Effector CD4-positive, alpha-beta T cell (primary cell): ENCODE results near the gene YJEFN3.

Experiments used
- DNase-seq: peaks from one replicate; pipeline ENCODE4 v3.0.0-alpha.2; 2020

YJEFN3 gene

GRCh38 chr19:19498255-19498991 is 30.3 kb upstream of the YJEFN3 start:
- DNase-seq, result no peak

- no peak for DNase-seq
Observed at GRCh38 chr19:19499272-19499995, 29.3 kb upstream of the YJEFN3 start.

- DNase-seq, result no peak
Observed at GRCh38 chr19:19500975-19501644, 27.6 kb upstream of the YJEFN3 start.

DNA sequence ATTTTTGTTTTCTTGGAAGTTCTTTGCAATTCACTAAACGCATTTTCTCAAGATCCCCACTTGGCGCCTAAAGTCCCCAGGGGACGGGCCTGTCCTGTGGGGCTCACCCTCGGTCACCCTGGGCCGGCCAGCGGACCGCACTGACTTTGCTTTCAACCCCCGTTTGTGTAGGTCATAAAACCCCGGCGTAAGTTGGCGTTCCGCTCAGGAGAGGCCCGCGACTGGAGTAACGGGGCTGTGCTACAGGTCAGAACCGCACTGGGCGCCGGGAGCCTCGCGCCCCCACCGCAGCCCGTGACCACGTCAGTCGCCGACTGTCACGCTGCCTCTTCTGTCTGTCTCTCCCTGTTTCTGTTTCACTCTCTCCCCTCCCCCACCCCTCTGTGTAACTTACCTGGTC is 26.9 kb upstream of the YJEFN3 start:
- DNase-seq, result no peak

GRCh38 chr19:19502281-19502680 is 26.4 kb upstream of the YJEFN3 start:
- DNase-seq, result no peak

DNA sequence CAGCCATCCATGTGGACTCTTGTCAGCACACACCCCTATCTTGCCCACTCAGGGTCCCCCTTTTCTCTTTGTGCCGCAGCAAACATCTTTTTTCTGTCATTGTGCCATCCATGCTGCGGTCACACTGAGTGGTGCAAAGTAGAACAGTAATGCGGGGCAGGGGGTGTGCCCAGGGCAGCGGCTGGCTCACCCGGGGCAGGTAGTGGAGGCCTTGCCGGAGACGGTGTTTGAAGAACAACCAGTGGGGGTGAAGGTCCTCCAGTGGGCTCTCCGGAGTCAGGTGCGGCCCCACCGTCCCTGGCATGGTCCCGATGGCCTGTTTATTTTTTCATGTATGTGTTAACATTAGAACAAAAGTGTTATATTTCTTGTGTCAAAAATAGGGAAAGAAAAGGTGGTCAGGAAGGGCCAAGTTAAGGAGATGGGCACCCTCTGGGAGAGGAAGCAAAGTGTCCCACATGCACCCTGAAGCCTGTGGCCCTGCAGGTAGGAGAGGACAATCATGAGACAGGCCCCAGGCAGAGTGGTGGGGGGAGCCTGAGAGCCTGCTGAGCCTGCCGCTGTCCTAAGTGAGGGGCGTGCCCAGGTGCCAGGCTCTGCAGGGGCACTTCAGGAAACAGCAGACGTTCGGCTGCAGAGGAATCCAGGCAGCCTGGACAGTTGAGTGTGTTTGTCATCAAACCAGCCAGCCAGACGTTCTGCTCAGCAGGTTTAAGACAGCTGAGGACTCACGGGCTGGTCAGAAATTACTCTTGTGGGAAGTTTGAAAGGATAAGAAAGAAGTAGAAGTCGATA is 25.7 kb upstream of the YJEFN3 start:
- no peak for DNase-seq

GRCh38 chr19:19504754-19505668 is 23.7 kb upstream of the YJEFN3 start:
- no peak for DNase-seq

DNA sequence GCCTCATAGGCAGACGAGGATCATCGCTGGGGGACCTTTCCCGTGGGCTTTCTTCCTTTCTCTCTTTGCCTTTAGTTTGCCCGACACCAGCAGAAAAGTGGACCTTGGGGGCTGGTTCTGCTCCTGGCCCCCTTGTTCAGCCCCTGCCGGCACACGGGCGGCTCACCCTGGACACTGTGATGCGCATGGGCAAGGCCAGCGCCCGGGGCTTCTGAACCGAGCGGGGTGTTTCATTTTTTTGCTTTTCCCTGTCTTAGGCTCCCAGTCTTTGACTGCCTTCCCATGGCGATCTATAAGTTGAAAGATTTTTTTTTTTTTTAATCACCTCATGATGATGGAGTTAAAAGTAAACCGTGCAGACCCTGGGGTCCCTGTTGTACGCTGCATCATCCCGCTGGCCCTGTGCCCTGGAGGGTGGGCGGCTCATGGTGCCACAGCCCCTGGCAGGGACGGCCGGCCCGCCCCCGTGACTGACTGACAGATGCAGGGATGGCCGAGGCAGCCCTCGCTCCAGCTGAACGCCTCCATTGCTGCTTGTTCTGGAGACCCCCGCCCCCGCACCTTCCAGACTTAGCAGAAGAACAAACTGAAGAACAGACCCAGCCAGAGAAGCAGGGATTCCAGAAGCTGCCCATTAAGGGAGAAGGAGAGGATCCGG is 22.9 kb upstream of the YJEFN3 start:
- DNase-seq, result no peak

DNA sequence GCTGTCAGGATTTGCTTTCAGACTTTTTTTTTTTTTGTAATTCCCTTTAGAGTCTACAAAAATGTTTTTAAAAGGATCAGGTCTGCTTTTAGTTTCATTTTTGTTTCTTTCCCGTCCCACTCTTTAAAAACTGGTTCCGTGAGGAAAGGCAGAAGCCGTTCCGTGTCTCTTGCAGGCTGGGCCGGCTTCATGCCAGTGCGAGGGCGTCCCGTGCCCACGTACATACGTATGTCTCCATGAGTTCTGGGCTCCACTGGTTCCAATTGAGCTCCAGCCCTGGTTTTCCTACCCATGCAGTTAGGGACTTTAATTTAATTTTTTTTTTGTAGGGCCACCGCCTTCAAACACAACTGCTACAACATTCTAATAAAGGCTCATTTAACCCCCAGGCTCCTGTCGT is 22.1 kb upstream of the YJEFN3 start:
- no peak for DNase-seq

DNA sequence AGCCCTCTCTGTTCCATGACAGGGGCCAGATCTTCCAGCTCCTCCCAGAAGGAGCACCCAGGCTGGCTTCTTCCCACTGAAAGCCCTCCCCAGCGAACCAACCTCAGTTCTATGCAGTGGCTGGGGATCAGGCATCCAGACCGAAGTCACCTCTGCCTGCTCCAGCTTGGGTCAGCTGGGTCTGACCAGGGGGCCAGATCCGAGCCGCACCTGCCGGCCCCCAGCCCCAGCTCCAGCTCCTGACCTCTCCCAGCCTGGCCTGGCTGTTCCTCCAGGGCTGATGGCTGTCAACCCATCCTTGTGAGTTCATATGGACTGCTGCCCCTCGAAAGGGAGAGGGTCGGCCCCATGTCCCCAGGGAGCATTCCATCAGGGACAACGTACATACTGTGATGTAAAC is 21.4 kb upstream of the YJEFN3 start:
- no peak for DNase-seq

GRCh38 chr19:19508217-19508616 is 20.5 kb upstream of the YJEFN3 start:
- no peak for DNase-seq

GRCh38 chr19:19510432-19510831 is 18.3 kb upstream of the YJEFN3 start:
- DNase-seq, result no peak

- DNase-seq, result no peak
Observed at GRCh38 chr19:19513682-19514081, 15.0 kb upstream of the YJEFN3 start.

- no peak for DNase-seq
Observed at GRCh38 chr19:19514215-19514657, 14.5 kb upstream of the YJEFN3 start.

GRCh38 chr19:19514881-19515641 is 13.7 kb upstream of the YJEFN3 start, which contains the start of gene TSSK6:
TSS of gene TSSK6 (minus strand) at chr19:19515548. CDS start at chr19:19515427, 121 bp downstream.
- DNase-seq, result no peak

- DNase-seq, result peak; percentile 88
Observed at GRCh38 chr19:19515642-19516519, 12.8 kb upstream of the YJEFN3 start, which contains the start of gene NDUFA13. TSS of gene NDUFA13 (plus strand) at chr19:19516225. CDS start at chr19:19516239, 14 bp downstream.

DNA sequence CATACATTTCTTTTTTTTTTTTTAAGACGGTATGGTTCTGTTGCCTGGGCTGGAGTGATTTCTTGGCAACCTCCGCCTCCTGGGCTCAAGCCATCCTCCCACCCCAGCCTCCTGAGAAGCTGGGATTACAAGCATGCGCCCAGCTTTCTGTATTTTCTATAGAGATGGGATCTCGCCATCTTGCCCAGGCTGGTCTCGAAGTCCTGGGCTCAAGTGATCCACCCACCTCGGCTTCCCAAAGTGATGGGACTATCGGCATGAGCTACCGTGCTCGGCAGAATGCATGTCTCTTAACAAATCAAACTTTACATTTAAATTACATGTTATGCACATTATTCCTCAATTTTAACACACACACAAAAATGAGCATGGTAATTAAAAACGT is 11.5 kb upstream of the YJEFN3 start:
- no peak for DNase-seq

- no peak for DNase-seq
Observed at GRCh38 chr19:19520989-19521388, 7.7 kb upstream of the YJEFN3 start.

DNA sequence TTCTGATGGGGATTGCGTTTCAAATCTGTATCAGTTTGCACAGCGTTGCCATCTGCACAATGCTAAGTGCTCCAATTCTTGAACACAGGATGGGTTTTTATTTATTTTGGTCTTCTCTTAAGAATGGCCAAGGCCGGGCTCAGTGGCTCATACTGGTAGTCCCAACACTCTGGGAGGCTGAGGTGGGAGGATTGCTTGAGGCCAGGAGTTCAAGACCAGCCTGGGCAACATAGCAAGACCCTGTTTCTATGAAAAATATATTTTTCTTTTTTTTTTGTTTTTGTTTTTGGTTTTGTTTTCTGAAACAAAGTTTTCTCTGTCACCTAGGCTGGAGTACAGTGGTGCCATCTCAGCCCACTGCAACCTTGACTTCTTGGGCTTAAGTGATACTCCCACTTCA is 5.5 kb upstream of the YJEFN3 start:
- no peak for DNase-seq
